ENCODE results near the gene SLC34A3.
"Not testable (repeated sequence)": the region's sequence is repeated elsewhere in the genome, so short reads cannot be mapped to it uniquely, and the experiment has no call there.

The SLC34A3 gene

DNA sequence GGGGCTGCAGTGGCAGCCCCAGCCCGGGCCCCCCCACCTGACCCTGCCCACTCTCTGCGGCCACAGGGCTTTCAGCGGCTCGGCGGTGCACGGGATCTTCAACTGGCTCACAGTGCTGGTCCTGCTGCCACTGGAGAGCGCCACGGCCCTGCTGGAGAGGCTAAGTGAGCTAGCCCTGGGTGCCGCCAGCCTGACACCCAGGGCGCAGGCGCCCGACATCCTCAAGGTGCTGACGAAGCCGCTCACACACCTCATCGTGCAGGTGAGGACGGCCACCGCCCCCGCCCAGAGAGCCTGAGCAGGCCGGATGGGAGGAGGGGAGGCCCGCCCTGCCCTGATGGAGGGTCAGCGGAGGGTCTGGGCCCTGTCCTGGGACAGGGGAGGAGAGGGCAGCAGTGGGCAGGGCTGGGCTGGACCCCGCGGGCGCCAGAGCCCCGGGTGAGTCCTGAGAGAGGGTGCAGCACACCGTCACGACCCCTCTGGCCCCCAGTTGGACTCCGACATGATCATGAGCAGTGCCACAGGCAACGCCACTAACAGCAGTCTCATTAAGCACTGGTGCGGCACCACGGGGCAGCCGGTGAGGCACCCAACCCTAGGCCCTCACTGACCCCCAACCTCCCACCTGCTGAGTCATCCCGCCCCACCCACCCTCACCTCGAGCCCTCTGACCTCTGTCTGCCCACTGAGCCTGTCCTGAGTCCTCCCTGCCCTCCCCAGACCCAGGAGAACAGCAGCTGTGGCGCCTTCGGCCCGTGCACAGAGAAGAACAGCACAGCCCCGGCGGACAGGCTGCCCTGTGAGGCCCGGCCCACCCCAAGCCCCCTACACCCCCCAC, 2.7 kb downstream of the SLC34A3 start:
- no peak for FAIRE-seq
- no peak for TF ChIP-seq TAF1 (IDR thresholded peaks at IDR 0.05; ENCODE audit: borderline replicate concordance, low read depth, low read length)
- no peak for TF ChIP-seq POLR2A (IDR thresholded peaks at IDR 0.05; ENCODE audit: low read depth, low read length)
- no peak for TF ChIP-seq POLR2AphosphoS5 (IDR thresholded peaks at IDR 0.05; ENCODE audit: low read depth, low read length)
- no peak for DNase-seq (ENCODE audit: insufficient read length)

DNA sequence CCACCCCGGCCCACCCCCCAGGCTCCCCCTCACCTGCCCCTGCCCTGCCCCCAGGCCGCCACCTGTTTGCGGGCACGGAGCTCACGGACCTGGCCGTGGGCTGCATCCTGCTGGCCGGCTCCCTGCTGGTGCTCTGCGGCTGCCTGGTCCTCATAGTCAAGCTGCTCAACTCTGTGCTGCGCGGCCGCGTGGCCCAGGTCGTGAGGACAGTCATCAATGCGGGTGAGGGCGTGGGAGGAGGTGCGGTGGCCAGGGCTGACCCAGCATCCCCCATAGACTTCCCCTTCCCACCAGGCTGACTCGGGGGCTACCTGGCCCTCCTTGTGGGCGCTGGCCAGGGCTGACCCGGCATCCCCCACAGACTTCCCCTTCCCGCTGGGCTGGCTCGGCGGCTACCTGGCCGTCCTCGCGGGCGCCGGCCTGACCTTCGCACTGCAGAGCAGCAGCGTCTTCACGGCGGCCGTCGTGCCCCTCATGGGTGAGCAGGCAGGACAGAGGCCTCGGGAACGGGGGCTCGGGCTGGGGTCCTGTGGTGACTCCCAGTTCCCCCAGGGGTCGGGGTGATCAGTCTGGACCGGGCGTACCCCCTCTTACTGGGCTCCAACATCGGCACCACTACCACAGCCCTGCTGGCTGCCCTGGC, 3.5 kb downstream of the SLC34A3 start:
- FAIRE-seq (no peak), DNase-seq (ENCODE audit: insufficient read length) (no peak)
- TF ChIP-seq POLR2A (IDR thresholded peaks at IDR 0.05; ENCODE audit: low read depth, low read length) (no peak), POLR2AphosphoS5 (IDR thresholded peaks at IDR 0.05; ENCODE audit: low read depth, low read length) (no peak), TAF1 (IDR thresholded peaks at IDR 0.05; ENCODE audit: borderline replicate concordance, low read depth, low read length) (no peak)

DNA sequence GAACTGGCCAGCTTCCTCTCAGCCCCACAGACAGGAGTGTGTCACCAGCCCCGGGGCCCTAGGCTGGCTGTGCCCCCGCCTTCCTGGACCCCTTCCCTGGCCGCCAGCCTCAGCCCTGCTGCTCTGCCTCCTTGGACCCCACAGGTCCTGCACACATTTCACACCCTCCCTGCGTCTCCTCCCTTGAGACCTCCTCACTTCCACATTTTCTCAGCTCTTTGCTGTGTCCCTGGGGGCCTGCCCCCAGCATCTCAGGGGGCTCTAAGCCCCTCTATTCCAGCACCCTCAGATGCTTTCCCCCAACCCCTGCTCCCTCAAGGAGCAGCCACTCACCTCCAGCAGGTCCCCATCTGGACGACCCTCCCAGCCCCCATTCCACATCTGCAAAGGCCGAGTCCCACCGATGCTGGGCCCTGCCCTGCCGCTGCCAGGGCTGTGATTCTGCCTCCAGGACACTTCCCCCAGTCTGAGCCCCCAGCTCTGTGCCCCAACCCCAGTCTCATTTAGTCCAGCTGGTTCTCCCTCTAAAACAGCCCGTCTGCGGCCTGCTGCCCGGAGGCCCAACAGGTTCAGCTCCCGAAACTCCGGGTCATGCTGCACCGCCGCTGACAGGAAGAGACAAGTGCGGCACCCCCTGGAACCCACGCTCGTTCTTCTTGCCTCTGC, 4.2 kb downstream of the SLC34A3 start:
- no peak for FAIRE-seq
- TF ChIP-seq POLR2A (IDR thresholded peaks at IDR 0.05; ENCODE audit: low read depth, low read length) (no peak), TAF1 (IDR thresholded peaks at IDR 0.05; ENCODE audit: borderline replicate concordance, low read depth, low read length) (no peak), POLR2AphosphoS5 (IDR thresholded peaks at IDR 0.05; ENCODE audit: low read depth, low read length) (no peak)
- no peak for DNase-seq (ENCODE audit: insufficient read length)

DNA sequence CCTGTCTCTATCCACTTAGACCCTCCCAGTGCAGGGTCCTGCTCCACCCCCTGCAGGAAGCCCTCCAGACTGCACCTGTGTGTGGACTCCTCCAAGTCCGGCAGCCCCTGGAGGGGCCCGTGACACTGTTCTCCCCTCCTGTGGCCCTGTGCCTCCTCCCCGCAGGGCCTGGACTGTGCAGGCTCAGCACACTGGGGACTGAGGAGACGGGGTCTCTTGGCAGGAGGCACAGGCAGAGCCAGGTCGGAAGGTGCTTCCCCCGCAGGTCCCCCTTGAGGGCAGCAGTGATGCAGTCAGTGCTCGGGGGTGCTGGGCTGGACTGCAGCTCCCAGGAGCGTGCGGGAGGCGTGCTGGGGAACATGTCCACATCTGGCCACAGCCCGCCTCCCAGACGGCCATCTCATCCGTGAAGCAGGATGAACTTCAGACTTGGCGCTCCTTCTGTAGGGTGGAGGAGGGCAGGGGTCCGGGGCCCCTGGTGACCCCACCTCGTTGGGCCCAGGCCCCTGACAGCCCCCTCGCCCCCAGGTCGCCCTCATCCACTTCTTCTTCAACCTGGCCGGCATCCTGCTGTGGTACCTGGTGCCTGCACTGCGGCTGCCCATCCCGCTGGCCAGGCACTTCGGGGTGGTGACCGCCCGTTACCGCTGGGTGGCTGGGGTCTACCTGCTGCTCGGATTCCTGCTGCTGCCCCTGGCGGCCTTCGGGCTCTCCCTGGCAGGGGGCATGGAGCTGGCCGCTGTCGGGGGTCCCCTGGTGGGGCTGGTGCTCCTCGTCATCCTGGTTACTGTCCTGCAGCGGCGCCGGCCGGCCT, 4.9 kb downstream of the SLC34A3 start:
- TF ChIP-seq POLR2AphosphoS5 (IDR thresholded peaks at IDR 0.05; ENCODE audit: low read depth, low read length) = no peak
- TF ChIP-seq POLR2A (IDR thresholded peaks at IDR 0.05; ENCODE audit: low read depth, low read length) = no peak
- FAIRE-seq = no peak
- no peak for DNase-seq (ENCODE audit: insufficient read length)

DNA sequence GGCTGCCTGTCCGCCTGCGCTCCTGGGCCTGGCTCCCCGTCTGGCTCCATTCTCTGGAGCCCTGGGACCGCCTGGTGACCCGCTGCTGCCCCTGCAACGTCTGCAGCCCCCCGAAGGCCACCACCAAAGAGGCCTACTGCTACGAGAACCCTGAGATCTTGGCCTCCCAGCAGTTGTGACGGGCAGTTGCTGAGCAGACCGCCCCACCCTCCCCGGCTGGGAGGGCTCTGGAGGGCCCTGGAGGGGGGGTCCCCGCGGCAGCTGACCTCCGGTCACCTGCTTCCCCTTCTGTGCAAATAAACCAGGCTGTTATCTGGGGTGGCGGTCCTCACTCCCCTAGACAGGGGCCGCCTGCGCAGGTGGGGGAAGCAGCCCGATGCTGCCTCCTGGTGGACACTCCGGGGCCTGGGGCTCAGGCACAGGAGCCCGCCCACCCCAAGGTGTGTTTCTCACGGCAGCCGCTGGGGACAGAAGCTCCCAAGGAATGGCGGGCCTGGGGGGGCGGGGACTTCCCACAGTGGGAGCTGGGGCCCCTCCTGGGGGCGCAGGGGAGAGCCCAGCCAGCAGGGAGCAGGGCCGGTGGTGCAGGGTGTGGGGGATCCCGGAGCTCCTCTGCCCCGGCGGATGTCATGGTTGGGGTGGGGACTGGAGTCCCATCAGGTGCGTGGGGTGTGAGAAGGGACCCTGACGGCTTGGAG, 5.7 kb downstream of the SLC34A3 start:
- FAIRE-seq (peak; percentile 96), DNase-seq (ENCODE audit: insufficient read length) (peak; percentile 100)
- TF ChIP-seq POLR2A (IDR thresholded peaks at IDR 0.05; ENCODE audit: low read depth, low read length) = no peak
- no peak for TF ChIP-seq TAF1 (IDR thresholded peaks at IDR 0.05; ENCODE audit: borderline replicate concordance, low read depth, low read length)
- no peak for TF ChIP-seq POLR2AphosphoS5 (IDR thresholded peaks at IDR 0.05; ENCODE audit: low read depth, low read length)

DNA sequence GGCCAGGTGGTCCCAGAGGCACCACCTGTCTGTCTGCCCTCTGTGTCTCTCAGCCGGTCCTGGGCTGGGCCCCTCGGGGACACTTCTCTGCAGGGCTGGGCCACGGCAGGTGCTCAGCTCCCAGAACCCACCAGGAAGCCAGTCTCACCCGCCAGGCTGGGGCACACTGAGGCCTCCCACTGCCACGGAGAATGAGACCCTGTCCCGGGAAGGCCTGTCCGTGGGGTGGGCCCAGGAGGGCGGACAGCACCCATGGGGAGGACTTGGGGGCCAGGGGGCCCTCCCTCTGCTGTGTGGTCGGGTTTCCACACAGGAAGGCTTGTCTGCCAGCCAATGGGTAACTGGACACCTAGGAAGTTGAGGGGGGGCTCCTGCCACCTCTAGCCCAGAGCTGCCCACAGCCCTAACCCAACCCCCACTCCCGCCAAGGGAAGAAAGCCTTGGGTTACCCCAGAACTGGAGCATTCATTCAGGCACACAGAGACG, 6.3 kb downstream of the SLC34A3 start:
- FAIRE-seq = peak; percentile 67
- no peak for DNase-seq (ENCODE audit: insufficient read length)

DNA sequence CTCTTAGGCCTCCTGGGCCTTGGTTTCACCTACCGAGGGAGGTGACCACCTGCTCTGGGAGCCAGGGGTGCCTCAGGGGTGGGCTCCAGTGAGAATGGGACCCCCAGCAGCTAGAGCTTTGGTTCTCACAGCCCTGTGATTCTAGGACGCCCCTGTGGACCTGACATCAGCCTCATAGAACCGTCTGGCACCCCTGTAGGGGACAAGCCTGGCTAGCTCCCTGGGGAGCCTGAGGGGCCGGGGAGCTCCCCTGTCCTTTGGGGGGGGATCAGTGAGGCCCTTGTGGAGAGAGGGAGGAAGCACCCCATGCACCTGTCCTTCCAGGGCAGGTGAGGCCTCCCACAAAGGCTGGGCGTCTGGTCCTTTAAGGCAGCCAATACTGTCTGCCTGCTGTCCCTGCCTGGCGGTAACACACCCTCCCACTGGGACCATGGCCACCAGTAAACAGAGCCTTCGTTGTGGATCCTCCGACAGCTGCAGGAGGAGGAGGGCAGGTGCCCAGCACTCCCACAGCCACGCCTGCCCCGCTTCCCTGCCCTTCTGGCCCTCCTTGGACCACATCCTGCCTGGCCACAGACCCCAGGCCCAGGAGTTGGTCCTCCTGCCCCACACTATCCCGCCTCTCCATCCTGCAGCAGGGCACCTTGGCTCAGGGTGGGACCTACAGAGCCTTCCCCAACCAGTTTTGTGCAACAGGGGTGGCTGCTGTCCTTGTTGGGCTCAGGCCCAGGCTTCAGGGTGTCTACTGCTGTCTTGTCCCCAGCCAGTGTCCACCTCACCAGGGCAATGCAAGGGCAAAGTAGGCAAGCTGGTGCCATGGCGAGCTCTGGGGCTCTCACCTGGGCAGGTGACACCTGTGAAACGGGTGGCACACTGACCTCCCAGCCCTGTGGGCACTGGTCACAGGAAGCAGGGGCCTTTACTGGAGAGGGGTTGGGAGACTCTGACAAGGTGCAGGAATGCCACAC, 7.3 kb downstream of the SLC34A3 start:
- TF ChIP-seq POLR2A (IDR thresholded peaks at IDR 0.05; ENCODE audit: low read depth, low read length) = no peak
- no peak for TF ChIP-seq POLR2AphosphoS5 (IDR thresholded peaks at IDR 0.05; ENCODE audit: low read depth, low read length)
- no peak for TF ChIP-seq TAF1 (IDR thresholded peaks at IDR 0.05; ENCODE audit: borderline replicate concordance, low read depth, low read length)
- FAIRE-seq = no peak
- no peak for DNase-seq (ENCODE audit: insufficient read length)

More for the DNA sequence above, 6.3 kb downstream of the SLC34A3 start:
- no peak for TF ChIP-seq POLR2A (IDR thresholded peaks at IDR 0.05; ENCODE audit: low read depth, low read length)
- no peak for TF ChIP-seq TAF1 (IDR thresholded peaks at IDR 0.05; ENCODE audit: borderline replicate concordance, low read depth, low read length)
- no peak for TF ChIP-seq POLR2AphosphoS5 (IDR thresholded peaks at IDR 0.05; ENCODE audit: low read depth, low read length)

DNA sequence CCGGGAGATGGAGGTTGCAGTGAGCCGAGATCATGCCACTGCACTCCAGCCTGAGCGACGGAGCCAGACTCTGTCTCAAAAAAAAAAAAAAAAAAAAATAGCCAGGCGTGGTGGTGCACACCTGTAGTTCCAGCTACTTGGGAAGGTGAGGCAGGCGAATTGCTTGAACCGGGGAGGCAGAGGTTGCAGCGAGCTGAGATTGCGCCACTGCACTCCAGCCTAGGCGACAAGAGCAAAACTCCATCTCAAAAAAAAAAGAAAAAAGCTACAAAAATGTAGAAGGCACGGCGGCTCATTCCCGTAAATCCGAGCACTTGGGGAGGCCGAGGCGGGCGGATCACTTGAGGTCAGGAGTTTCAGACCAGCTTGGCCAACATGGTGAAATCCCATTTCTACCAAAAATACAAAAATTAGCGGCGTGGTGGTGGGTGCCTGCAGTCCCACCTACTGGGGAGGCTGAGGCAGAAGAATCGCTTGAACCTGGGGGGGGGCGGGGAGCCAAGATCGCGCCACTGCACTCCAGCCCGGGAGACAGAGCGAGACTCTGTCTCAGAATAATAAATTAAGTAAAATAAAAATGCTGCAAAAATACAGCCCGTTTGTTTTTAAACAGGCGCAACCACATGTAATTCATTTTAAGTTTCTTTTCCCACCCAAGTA, 9.0 kb downstream of the SLC34A3 start:
- not testable (repeated sequence) for DNase-seq (ENCODE audit: insufficient read length); FAIRE-seq

DNA sequence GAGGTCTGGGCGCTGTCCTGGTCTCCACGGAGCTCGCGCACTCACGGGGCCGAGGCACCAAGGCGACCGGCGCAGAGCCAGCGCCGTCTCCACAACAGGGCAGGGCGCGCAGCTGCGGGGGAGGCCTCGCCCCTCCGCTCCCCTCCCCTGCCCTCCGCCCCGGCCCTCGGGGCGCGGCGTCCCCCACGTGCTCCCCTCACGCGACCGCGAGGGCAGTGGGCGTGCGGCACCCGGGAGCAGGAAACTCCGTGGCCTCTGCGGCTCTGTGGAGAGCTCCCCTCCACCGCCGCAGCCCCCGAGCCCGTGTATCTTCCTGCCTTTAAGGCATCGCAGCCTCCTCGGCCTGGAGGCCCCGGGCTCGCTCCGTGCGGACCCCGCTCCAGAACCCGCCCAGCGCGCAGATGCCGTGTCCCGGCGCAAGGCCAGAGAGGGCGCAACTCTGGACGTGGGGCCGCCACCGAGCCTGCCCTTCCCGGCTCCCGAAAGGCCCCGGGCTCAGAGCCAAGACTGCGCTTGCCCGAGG, 9.7 kb downstream of the SLC34A3 start:
- DNase-seq (ENCODE audit: insufficient read length) = peak; percentile 75
- 0 out of 2 replicates have a peak, but pooled peaks have one; percentile 9 for TF ChIP-seq TAF1 (IDR thresholded peaks at IDR 0.05; ENCODE audit: borderline replicate concordance, low read depth, low read length)
- no peak for TF ChIP-seq POLR2A (IDR thresholded peaks at IDR 0.05; ENCODE audit: low read depth, low read length)
- no peak for TF ChIP-seq POLR2AphosphoS5 (IDR thresholded peaks at IDR 0.05; ENCODE audit: low read depth, low read length)
- FAIRE-seq = no peak

Data from GM12892 (cell line).